IPS-18c (cell line): ENCODE results near the gene CLEC19A.

Experiments used
- H3K4me3 ChIP-seq: 2 replicates; pipeline ENCODE4 v1.7.0; 2013; ENCODE audit warnings: low read depth, mild to moderate bottlenecking, low read length, moderate library complexity; ENCODE audit not compliant: insufficient read depth
- H3K9me3 ChIP-seq: one replicate; pipeline ENCODE4 v1.6.1; 2013; ENCODE audit warnings: mild to moderate bottlenecking, low read length, moderate library complexity; ENCODE audit not compliant: control insufficient read depth, insufficient read depth

The CLEC19A gene

DNA sequence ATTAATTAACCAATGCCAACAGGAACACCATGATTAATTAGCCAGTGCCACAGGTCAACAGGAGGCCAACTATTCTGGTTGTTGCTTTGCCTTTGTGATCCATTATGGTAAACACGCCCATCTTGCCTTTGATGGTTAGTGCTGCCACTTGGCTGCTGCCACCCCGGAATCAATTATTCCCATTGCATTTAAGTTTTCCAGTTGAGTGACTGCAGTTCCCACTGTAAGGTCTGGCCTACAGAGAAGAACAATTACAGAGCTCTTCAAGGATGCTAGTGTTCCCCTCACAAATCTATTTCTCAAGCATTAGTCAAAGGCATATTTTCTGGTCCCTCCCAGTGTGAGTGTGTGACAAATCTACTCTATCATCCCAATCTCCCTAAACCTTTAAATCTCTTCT lies 7.1 kb upstream of the CLEC19A start:
- Histone ChIP-seq H3K9me3 (no peaks in the 10 kb centered on the region), H3K4me3 (no peak overlapping the region)

- H3K4me3 ChIP-seq: no peak overlapping the region
- H3K9me3 ChIP-seq: no peaks in the 10 kb centered on the region
Observed at GRCh38 chr16:19281246-19281645, 4.3 kb upstream of the CLEC19A start.

- Histone ChIP-seq H3K9me3 (no peaks in the 10 kb centered on the region), H3K4me3 (no peak overlapping the region)
Observed at GRCh38 chr16:19282101-19282500, 3.4 kb upstream of the CLEC19A start.

DNA sequence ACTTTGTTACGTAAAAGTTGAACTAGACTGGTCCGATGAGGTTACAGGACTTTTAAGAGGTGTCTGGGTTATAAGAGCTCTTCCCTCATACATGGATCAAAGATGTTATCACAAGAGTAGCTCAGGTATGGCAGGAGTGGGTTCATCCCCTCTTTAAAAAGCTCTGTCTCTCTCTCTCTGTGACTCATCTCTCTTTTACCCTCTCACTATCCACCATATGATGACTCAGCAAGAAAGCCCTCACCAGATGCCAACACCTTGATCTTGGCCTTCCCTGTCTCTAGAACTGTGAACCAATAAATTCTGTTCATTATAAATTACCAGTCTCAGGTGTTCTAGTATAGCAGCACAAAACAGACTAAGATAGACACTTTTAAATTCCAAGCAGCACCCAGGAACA lies 1.9 kb upstream of the CLEC19A start:
- Histone ChIP-seq H3K4me3 (no peak overlapping the region), H3K9me3 (no peaks in the 10 kb centered on the region)

- Histone ChIP-seq H3K9me3 (no peaks in the 10 kb centered on the region), H3K4me3 (no peak overlapping the region)
Observed at GRCh38 chr16:19284207-19284606, 1.3 kb upstream of the CLEC19A start.

- H3K4me3 ChIP-seq: no peak overlapping the region
- H3K9me3 ChIP-seq: no peaks in the 10 kb centered on the region
Observed at GRCh38 chr16:19286827-19287226, 1.3 kb downstream of the CLEC19A start.

GRCh38 chr16:19287241-19287640 lies 1.7 kb downstream of the CLEC19A start:
- Histone ChIP-seq H3K4me3 (no peak overlapping the region), H3K9me3 (no peaks in the 10 kb centered on the region)

DNA sequence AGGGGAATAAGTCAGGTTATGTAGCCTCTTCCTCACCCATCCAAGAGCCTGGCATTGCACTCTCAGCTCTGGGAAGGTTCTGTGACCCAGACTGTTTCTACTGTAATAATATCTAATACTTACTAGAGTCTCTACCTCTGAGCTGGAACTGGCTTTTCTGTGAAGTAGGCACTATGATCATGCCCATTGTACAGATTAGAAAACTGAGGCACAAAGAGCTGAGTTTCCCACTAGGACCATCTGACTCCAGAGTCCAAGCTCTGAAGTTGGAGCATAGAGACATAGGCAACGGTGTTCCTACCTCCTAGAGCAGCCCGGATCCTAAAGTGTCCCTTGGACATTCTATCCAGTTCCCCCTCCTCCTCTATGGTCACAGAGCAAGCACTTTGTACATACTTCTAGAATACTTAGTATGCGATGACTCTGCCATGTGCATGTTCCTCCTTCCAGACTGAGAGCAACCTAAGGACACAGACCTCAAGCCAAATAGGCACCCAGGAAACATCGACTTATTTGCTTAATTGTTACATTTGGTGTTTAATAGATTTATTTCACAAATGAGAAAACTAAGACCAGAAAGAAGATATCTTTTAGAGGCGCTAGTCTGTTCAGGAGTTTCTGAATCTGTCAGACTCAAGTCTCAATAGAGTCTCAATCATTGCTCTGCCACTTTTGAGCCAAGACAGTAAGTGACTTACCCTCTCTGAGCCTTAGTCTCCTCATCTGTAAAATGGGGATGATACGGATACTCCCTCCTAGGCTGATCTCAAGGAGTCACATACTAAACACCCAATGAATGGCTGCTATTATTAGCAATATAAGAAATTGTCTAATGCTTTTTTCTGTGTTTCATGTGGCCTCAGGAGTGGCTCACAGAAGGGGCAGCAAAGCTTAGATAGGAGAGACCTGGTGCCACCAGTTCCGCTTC lies 3.6 kb downstream of the CLEC19A start:
- H3K4me3 ChIP-seq: no peak overlapping the region
- H3K9me3 ChIP-seq: no peaks in the 10 kb centered on the region

DNA sequence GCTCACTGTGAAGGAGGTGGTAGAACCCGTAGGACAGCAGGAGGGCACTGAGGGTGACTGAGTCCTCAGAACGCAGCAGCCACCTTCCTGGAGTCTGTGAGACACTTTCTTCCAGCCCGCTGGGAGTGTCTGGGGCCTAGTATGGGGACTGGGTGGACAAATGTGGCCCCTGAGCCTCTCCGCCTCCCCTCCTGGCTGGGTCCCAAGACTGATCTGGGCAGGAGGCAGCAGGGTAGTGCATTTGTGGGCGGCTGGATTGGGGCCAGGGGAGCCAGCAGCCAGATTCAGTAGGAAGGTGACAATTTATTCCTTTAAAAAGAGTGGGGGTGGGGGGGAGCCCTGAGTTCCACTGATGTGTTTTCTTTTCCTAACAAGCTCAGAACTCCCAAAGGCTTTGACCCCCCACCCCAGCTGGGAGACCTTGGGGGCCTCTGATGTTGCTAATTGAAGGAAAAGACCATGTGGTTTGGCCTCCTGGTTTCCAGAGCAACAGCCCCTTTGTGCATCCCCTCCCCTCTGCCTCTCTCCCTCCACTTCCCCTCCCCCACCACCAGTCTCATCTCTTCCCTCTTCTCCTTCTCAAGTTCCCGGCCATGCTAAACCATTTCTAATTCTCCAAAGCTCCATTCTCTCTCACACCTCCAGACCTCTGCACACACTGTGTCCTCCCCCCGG lies 4.4 kb downstream of the CLEC19A start:
- Histone ChIP-seq H3K9me3 (no peaks in the 10 kb centered on the region), H3K4me3 (no peak overlapping the region)

DNA sequence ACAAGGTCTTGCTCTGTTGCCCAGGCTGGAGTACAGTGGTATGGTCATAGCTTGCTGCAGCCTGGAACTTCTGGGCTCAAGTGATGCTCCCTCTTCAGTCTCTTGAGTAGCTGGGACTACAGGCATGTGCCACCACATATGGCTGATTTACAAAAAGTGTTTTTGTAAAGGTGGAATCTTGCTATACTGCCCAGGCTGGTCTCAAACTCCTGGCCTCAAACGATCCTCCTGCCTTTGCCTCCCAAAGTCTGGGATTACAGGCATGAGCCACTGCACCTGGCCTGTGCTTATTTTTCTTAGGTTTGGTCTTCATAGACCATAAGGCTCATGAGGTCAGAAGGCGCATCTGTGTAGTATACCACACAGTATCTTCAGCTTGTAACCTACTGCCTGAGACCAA lies 5.3 kb downstream of the CLEC19A start:
- Histone ChIP-seq H3K4me3 (no peak overlapping the region), H3K9me3 (no peaks in the 10 kb centered on the region)

DNA sequence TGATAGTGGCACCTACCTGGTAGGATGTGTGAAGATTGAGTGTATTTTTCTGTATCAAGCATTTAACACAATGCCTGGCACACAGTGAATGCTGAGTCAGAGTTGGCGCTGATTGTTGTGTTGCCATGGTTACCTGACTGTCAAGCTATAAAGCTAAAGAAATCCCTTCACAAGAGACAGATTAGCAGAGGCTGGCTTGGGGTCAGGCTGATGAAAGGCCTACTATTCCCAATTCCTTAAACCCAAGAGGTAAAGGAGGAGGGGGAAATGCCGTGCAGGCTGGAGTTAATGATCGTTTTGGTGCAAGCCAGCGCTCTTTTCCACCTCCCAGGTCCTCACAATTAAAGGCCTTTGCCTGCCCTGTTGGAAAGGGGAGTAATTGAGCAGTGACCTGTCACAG lies 5.9 kb downstream of the CLEC19A start:
- H3K4me3 ChIP-seq: no peak overlapping the region
- H3K9me3 ChIP-seq: no peaks in the 10 kb centered on the region

DNA sequence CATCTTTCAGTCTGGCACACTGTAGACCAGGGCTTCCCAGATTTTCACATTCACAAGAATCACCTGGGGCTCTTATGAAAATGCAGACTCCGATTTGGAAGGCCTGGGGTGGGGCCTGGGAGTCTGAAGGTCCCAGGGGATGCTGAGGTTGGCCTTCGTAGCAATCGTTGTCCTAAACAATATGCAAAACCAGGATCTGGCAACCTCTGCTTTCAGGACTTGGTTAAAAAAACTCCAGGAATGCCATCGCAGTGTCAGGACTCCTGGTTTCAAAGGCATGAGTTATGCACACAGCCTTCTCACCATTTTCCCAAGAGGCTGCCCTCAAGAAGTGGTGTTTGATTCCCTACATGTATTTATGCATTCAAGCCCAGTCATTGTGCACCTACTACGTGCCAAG lies 6.7 kb downstream of the CLEC19A start:
- no peaks in the 10 kb centered on the region for H3K9me3 ChIP-seq
- no peak overlapping the region for H3K4me3 ChIP-seq

GRCh38 chr16:19294156-19294649 lies 8.7 kb downstream of the CLEC19A start:
- Histone ChIP-seq H3K4me3 (no peak overlapping the region), H3K9me3 (no peaks in the 10 kb centered on the region)

DNA sequence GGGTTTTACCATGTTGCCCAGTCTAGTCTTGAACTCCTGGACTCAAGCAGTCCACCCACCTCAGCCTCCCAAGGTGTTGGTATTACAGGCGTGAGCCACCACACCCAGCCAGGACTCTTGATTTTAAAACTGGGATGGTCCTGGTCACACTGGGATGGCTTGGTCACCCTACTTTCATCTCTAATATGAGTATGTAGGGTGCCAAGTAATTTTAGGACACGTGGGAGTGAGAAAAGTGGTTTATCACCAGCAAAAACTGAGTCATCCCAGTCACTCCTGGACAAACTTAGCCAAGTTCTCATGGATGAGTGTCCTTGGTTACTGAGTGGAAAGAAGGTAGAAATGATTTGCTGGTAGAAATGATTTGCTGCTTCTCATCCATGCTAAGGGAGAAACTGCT lies 9.9 kb downstream of the CLEC19A start:
- Histone ChIP-seq H3K4me3 (no peak overlapping the region), H3K9me3 (no peaks in the 10 kb centered on the region)

- no peak overlapping the region for H3K4me3 ChIP-seq
- H3K9me3 ChIP-seq: no peaks in the 10 kb centered on the region
Observed at GRCh38 chr16:19297454-19297853, 11.9 kb downstream of the CLEC19A start.

DNA sequence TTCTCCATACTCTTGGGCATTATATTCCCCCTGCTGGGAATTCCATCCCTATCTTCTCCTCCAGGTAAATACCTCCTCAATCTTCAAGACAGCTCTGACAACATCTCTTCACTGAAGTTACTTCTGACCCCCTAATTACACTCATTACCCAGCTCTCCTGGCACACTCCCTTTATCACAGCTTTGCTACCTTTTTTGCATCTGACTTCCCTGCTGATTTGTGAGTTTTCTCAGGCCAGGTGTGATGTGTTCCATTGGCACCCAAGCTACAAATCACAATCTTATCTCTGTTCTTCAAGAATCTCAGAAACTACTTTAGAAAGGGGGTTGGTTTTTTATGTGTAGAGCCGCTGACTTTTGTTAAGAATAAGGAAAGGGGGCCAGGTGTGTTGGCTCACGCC lies 14.0 kb downstream of the CLEC19A start:
- H3K9me3 ChIP-seq: no peaks in the 10 kb centered on the region
- H3K4me3 ChIP-seq: no peak overlapping the region

- Histone ChIP-seq H3K9me3 (no peaks in the 10 kb centered on the region), H3K4me3 (no peak overlapping the region)
Observed at GRCh38 chr16:19301931-19302330, 16.4 kb downstream of the CLEC19A start.

DNA sequence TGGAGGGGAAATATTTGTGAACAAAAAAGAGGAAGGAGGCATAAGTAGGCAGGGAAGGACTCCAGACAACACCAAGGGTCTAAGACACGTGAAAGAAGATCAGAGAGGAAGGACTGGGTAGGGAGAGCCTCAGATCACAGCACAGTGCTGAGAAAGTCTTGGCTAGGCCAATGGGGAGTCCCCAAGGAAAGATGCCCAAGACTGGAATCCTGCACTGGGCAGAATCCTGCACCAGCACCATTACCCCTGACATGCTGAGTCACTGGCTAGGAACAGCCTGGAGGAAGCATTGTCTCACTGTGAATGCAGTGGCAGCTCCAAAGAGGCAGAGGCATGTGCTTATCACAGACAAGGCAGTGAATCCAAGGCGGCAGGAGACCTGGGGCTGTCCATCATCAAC lies 19.2 kb downstream of the CLEC19A start:
- Histone ChIP-seq H3K4me3 (no peak overlapping the region), H3K9me3 (no peaks in the 10 kb centered on the region)
